HG02588 (cell line): ENCODE measurements around the gene CSGALNACT2.

Experiments used
- ATAC-seq: cut with Tn5 transposase; IDR thresholded peaks from one replicate; pipeline ENCODE4 v1.9.1; 2021; ENCODE audit warnings: mild to moderate bottlenecking, moderate library complexity; ENCODE audit not compliant: unreplicated experiment

The CSGALNACT2 gene

DNA sequence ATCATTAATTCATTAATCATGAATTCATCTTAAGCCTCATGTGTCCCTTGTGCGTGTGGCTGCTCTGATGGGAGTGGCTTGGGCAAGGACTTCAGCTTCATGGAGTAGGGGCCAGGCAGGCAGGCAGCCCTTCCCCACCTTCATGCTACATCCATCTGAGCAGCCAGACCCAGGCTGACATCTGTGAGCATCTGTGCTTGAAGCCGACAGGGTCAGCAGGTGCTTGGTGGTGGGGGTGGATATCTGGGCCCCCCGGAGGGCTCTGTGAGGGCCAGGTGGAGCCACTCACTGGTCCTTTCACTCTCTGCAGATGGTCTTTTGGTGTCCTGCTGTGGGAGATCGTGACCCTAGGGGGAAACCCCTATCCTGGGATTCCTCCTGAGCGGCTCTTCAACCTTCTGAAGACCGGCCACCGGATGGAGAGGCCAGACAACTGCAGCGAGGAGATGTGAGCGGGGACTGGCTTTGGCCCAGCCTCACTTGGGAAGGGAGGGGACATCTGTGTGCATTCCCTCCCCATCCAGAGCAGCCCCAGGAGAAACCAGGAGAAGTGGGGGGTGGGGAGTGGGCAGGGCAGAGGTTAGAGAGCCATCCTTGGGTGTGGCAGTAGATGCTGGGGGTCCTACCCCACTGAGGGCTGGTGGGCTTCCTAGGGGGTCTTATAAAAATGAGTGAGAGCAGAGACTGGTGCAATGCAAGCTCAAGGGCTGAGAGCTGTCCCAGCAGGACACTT lies 14.7 kb upstream of the CSGALNACT2 start:
- no peak for ATAC-seq

DNA sequence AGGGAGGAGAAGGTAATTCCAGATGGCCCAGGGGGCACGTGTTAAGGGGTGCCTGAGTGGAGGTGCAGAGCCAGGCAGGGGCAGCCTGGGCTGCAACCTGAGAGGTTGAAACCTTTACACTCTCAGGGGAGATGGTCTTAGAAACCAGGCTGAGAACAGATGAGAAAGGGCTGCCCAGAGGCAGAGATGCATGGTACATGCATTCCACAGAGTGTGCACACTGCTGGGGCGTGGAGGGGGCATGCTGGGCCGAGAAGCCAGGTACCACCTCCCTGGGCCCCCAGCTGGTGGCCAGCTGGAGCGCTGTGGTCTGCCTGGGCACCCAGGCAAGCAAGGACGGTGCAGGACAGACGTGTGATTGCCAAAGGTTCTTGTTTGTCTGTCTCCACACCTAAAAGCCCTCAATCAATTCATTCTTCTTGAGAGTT lies 14.1 kb upstream of the CSGALNACT2 start:
- ATAC-seq = no peak

DNA sequence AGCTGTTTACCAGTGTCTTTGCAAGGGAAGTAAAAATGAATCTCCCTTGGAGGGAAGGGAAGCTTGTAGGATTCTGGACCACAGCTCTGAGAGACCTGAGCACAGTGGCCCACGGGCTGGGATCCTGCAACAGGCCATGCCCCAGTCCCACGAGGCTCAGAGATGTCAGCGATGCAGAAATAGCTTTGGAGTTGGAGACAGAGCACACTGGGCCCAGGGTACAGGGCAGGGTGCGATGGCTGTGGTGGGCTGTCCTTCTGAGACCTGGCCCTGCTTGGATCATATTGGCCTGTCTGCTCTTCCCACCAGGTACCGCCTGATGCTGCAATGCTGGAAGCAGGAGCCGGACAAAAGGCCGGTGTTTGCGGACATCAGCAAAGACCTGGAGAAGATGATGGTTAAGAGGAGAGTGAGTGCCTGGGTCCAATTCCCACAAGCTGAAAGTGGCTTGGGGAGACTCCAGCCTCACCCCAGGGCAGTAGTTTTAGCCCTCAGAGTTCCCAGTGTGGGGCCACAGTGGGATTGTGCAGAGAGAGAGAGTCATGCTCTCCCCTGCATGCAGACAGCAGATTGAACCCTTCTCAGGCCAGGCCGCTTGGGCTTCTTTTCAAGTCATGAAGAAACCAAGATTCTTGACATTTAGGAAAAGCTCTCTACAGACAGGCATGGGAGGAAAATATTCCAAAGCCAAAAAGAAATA lies 13.5 kb upstream of the CSGALNACT2 start:
- no peak for ATAC-seq

DNA sequence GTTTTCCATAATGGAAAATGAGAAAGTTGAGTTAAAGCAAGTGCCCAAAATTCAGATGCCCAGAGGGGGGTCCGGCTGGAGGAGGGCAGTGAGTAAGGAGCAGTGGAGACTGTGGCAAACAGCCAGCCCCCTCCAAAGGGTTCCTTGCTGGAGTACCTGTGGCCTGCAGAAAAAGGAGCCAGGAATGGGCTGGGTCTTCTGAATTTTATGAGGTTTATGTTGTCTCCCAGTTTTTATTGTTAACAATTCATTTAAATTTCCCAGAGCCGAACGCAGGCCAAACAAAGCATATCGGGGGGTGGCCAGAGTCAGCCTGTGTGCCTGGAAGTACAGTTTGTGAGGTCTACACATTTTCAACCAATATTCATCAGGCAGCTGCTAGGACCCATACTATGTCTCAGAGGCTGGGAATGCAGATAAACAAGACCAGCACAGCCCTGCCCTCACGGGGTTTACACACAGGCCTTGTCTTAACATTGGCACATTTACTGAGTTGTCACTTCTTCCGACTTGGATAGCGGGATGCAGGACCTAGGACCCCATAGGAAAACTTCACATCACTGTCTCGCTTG lies 12.9 kb upstream of the CSGALNACT2 start:
- no peak for ATAC-seq

DNA sequence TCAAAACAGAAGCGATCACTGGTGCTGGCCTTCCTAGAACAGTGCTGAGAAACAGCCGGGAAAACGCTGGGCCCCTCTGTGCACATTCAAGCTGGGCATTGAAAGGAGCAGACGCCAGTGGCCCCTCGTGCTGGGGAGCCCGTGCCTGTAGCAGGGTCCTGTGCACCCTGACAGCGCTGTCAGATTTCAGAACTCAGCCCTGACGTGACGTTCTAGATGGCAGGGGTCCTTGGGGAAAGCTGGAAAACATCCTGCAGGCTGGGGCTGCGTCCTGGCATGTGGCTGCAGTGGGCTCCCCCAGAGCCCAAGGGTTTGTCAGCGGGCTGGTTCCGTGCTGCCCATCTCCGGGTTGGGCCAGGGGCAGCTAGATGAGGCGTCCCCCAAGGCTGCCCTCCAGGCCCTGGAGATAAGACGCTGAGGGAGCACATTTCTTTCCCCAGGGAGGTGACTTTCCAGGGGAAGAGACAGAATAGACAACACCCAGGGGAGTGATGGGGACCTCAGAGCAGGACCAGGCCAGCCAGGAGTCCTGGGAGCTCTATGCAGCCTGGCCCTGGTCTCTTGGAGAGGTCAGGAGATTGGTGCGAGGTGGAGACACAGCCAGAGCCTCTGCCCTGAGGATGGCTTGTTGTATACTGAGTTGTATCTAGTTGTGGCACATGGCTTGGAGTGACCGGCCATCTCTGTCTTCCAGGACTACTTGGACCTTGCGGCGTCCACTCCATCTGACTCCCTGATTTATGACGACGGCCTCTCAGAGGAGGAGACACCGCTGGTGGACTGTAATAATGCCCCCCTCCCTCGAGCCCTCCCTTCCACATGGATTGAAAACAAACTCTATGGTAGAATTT lies 12.1 kb upstream of the CSGALNACT2 start:
- no peak for ATAC-seq

DNA sequence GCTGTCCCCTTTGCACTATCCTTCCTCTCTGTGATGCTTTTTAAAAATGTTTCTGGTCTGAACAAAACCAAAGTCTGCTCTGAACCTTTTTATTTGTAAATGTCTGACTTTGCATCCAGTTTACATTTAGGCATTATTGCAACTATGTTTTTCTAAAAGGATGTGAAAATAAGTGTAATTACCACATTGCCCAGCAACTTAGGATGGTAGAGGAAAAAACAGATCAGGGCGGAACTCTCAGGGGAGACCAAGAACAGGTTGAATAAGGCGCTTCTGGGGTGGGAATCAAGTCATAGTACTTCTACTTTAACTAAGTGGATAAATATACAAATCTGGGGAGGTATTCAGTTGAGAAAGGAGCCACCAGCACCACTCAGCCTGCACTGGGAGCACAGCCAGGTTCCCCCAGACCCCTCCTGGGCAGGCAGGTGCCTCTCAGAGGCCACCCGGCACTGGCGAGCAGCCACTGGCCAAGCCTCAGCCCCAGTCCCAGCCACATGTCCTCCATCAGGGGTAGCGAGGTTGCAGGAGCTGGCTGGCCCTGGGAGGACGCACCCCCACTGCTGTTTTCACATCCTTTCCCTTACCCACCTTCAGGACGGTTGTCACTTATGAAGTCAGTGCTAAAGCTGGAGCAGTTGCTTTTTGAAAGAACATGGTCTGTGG lies 11.4 kb upstream of the CSGALNACT2 start:
- ATAC-seq = no peak

DNA sequence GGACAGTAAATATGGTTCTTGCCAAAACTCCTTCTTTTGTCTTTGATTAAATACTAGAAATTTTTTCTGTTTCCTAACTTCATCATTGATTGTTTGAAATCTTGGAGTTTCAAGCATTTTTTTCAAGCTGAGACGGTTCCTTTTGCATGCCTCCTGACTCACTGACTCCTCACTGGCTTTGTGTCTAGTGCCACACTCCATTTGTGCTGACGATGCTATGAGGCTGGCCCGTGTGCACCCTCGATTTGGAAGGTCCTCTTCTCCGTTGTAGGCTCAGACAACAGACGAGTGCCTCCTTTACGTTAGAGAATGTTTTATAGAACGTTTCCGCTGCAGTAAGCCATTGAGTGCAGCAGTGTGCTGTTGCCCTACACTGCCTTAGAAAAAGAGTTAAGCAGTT lies 10.8 kb upstream of the CSGALNACT2 start:
- ATAC-seq = no peak

DNA sequence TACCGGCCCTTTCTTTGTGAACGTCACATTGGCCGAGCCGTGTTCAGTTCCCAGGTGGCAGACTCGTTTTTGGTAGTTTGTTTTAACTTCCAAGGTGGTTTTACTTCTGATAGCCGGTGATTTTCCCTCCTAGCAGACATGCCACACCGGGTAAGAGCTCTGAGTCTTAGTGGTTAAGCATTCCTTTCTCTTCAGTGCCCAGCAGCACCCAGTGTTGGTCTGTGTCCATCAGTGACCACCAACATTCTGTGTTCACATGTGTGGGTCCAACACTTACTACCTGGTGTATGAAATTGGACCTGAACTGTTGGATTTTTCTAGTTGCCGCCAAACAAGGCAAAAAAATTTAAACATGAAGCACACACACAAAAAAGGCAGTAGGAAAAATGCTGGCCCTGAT lies 9.9 kb upstream of the CSGALNACT2 start:
- no peak for ATAC-seq

DNA sequence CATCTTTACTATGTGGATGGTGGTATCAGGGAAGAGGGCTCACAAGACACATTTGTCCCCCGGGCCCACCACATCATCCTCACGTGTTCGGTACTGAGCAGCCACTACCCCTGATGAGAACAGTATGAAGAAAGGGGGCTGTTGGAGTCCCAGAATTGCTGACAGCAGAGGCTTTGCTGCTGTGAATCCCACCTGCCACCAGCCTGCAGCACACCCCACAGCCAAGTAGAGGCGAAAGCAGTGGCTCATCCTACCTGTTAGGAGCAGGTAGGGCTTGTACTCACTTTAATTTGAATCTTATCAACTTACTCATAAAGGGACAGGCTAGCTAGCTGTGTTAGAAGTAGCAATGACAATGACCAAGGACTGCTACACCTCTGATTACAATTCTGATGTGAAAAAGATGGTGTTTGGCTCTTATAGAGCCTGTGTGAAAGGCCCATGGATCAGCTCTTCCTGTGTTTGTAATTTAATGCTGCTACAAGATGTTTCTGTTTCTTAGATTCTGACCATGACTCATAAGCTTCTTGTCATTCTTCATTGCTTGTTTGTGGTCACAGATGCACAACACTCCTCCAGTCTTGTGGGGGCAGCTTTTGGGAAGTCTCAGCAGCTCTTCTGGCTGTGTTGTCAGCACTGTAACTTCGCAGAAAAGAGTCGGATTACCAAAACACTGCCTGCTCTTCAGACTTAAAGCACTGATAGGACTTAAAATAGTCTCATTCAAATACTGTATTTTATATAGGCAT lies 9.1 kb upstream of the CSGALNACT2 start:
- ATAC-seq = peak; percentile 66

DNA sequence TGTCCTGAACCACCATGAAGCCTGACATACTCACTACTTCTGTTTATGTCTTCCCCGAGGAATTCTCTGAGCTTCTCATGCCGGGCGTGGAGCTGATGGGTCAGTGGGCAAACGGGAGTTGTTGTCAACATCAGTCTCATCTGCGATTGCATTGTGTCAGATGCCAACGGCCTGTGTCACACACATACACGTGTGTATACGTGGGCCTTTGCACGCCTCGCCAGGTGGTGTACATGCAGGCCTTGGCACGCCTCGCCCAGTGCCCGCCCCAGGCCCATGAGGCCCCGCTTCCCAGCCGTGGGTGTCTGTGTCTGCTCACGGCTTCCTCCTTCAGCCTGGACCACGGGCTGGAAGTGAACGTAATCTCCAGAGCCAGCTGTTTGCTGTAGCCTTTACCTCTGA lies 7.5 kb upstream of the CSGALNACT2 start:
- ATAC-seq = no peak

DNA sequence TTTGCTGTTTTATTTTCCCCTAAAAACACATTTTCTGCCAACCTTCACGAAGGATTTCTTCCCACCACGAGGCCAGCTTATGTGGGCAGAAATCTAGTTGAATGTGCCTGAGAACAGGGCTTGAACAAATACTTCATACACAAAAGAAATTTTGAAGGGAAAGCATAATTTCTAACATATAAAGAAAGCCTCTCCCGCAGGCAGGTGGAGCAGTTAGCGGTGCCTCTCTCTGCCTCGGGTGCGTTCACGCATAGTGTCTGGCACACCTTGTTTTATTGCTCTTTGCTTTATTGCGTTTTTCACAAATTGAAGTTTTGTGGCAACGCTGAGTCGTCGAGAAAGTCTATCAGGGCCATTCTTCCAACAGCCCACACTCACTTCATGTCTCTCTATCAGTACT lies 7.0 kb upstream of the CSGALNACT2 start:
- no peak for ATAC-seq

DNA sequence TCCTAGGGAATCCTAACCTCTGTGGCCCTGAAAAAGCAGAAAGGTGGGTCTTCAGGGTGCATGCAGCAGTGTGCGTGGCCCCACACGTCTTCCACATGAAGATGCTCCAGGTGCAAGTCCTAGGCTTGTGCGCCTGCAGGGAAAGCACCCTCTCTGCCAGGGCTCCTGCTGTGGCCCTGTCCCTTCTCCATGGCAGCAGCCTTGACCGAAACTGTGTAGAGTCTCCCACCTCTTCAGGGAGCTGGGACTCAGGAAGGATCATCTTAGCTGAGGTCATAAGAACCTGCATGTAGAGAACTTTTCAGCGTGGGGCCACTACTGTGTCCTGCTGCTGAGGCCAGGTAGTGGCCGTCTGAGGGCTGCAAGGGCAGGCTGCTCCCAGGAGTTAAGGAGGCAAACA lies 6.3 kb upstream of the CSGALNACT2 start:
- ATAC-seq = no peak

DNA sequence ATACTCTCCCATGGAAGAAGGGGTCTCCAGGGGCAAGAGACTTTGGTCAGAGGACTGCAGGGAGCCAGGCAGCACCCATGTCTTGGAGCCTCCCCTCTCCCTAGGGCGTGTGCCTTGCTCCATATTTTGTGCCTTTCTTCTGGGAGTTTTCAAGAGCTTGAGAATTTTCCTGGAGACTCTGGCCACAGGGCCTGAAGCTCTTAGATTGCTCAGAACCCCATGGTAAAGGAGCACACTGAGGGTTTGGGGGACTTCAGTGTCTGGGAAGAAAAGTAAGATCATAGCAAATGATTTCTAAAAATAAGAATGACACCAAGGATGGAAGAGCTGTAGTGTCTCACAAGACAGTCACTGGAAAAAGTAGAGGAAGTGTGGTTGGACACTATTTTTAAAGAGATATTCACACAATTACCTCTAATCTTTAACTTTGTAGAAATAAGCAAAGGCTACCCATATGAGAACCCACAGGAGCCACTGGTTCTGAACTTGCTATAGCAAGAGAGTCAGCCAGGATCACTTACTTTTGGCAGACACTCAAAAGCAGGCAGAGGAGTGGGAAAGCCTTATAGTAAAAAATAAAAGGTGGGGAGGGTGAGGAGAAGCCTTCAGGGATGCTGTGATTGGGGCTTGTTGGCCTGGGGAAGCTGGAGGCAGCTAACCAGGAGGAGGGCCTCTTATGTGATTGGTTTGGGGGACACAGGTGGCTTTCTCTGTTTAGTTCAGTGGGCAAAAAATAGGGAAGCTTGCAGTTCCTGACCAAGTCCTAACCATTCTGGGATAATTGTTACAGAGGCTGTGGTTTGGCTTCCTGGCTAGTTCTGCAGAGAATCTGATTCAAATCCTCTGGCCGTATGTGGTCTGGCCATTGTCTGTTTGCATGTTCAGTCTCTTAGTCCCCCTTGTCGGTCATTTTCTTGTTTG lies 5.1 kb upstream of the CSGALNACT2 start:
- ATAC-seq = no peak

DNA sequence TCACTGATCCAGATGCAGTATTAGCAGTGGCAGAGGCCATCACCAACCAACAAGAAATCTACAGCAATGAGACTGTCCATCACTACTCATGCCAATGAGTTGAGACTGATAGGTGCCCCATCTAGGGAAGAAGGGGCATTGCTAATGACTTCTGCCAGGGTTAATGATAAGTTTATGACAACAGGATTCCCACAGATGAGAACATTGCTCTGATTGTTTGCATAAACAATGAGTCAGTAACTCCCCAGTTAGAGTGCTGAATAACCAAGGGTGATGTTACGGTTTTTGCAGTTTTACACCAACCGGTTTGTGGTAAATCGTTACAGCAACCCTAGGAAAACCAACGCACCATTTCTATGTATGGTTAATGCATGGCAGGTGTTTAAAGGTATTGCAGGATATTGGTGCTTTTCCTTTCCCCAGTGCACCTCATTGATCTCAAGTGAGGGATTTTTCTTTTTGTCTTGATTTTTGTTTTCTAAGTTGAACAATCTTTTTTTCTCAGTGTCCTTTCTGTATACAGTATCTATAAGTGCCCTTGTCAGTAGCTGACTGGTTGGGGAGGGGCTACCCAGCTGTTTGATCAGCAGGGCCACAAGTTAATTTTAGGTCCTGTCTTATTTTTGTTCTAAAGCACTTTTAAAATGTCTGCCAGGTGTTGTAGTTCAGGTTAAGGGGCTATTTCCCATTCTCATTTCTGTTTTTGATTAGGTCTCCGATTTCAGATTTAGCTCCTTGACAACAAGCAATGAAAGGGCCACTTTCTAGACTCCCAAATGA lies 3.9 kb upstream of the CSGALNACT2 start:
- no peak for ATAC-seq

DNA sequence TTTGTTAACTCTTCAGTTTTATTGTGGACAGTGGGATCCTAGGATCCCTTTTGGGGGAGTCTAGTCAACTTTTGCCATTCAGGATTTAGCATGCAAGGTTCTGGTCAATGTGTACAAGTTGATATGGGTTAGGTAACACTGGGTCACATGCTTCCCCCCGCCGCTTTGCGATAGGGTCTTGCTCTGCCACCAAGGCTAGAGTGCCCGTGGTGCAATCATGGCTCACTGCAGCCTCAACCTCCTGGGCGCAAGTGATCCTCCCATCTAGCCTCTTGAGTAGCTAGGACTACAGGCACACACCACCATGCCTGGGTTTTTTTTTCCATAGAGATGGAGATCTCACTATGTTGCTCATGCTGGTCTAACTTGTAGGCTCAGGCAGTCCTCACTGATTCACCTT lies 3.2 kb upstream of the CSGALNACT2 start:
- ATAC-seq = no peak

DNA sequence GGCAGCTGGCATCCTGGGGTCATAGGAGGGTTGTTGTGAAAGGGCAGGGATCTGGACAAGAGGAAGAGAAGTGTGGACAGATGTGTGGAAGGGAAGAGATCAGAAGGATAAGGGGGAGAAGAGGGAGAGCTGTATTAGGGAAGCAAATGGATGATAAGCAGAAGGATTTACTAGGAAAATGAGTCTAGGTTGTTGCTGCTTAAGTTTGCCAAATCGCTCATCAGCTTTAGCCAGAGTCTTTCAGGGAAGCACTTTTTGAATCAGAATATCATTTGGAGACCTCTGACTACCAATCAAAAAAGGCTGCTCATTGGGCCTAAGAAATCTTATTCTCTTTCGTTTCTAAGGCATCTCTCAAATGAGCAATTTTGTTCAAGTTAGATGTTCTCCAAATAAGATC lies 2.6 kb upstream of the CSGALNACT2 start:
- ATAC-seq = no peak

DNA sequence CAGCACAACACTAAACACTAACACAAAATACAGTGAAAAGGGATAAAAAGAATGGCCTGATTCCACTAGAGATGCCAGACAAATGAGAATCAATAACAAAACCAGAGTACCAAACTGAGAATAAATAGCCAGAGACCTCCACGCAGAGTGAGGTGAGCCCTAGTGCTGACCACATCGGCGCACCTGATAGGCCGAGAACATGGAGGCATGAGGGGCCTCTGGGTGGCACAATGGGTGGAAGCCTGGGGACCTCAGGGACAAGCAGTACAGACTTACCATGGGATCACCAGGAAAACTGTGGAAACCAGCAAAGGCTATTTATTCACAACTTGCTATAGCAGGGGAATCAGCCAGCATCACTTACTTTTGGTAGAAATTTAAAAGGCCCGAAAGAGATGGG lies 1.8 kb upstream of the CSGALNACT2 start:
- ATAC-seq = no peak

DNA sequence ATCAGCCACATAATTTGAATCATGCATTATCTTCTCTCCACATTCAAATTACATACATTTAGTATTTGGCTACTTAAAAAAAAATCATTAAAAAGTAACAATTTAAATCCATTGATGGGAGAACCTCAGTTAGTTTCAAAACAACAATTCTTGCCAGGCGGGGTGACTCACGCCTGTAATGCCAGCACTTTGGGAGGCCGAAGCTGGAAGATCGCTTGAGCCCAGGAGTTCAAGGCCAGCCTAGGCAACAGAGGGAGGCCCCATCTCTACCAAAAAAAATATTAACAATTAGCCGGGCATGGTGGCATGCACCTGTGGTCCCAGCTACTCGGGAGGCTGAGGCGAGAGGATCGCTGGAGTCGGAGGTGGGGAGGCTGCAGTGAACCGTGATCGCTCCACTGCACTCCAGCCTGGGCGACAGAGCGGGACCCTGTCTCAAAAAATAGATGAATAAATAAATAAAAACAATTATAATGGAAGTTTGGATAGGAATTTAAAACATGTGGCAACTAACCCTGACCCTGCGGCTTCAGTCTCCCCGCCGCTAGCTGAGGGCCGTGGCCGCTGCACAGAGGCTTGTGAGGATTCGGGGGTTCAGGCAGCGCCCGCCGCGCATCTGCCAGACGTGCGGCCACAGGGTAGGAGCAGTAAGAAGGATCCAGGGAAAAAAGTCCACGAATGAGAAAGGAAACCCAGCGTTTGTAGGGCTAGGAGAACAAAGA lies 1.1 kb upstream of the CSGALNACT2 start:
- no peak for ATAC-seq
